GM12878 (cell line): ENCODE data around the gene EMILIN3. TPM values are rescaled to one million over a fixed set of nuclear protein-coding genes. Genes with fewer than 3 reads are reported as not detected.

Experiments
- ATAC-seq: fragments of 200-7000 bp; cut with Tn5 transposase; 3 replicates; pipeline ENCODE4 v1.9.1; 2020; ENCODE audit warnings: mild to moderate bottlenecking, moderate library complexity
- BruUV-seq: library from RNA; stranded (reverse); fragments of 400-500 nt; replicated peaks from 2 replicates; lab custom pipeline; 2021; lab: Mats Ljungman, UMichigan
- CTCF ChIA-PET: fragments of 300-600 bp; sonication (Branson Sonifier 250); formaldehyde crosslinking; extraction: SDS; loops from one replicate; lab custom pipeline; 2021; ENCODE audit warnings: inconsistent platforms; lab: Yijun Ruan, JAX
- POLR2A ChIA-PET: fragments of 350-600 bp; formaldehyde crosslinking; extraction: SDS; loops from one replicate; lab custom pipeline; 2021; ENCODE audit warnings: inconsistent platforms; lab: Charles Lee
- RAD21 ChIA-PET: fragments of 300-600 bp; sonication (Branson Sonifier 250); formaldehyde crosslinking; loops from one replicate; lab custom pipeline; 2023; ENCODE audit warnings: antibody characterized with exemption; ENCODE audit not compliant: unreplicated experiment; lab: Charles Lee
- SMC1A ChIA-PET: fragments of 300-600 bp; sonication (Branson Sonifier 250); formaldehyde crosslinking; loops from one replicate; lab custom pipeline; 2023; ENCODE audit not compliant: unreplicated experiment, uncharacterized antibody; lab: Charles Lee
- DNase-seq: peaks from one replicate; pipeline ENCODE4 v3.0.0-alpha.2; 2011; ENCODE audit warnings: low read depth, low spot score
- FAIRE-seq: peaks from 3 replicates; lab custom pipeline; 2011; peaks lifted over from hg19 to GRCh38; lab: Jason Lieb, UNC
- H2AFZ ChIP-seq: 2 replicates; pipeline ENCODE4 v1.6.0; 2011; ENCODE audit warnings: low read depth, low read length, control low read depth; ENCODE audit not compliant: control insufficient read depth
- H3K27ac ChIP-seq: 2 replicates; pipeline ENCODE4 v1.5.1; 2011; ENCODE audit warnings: control low read depth; ENCODE audit not compliant: control insufficient read depth, insufficient read depth
- H3K27me3 ChIP-seq, 2 experiments: replicated peaks in 1 of 2; 2 replicates each; pipeline versions ENCODE4 v1.6.0 to v1.6.1; 2011; ENCODE audit warnings: low read length in 1 of 2; ENCODE audit not compliant: control insufficient read depth in 2 of 2, insufficient read depth in 2 of 2
- H3K36me3 ChIP-seq, 2 experiments: 2 replicates each; pipeline ENCODE4 v1.5.1; 2011; ENCODE audit warnings: low read length in 1 of 2; ENCODE audit not compliant: control insufficient read depth in 2 of 2, insufficient read depth in 2 of 2
- H3K4me1 ChIP-seq: 2 replicates; pipeline ENCODE4 v1.6.1; 2011; ENCODE audit warnings: mild to moderate bottlenecking, low read length, moderate library complexity, mixed read lengths; ENCODE audit not compliant: control insufficient read depth, insufficient read depth
- H3K4me2 ChIP-seq: 2 replicates; pipeline ENCODE4 v1.6.0; 2011; ENCODE audit warnings: control low read depth; ENCODE audit not compliant: control insufficient read depth, insufficient read depth
- H3K4me3 ChIP-seq: fragments of 200-600 bp; sonication (generic); 2 replicates; pipeline ENCODE4 v1.5.1; 2016
- H3K79me2 ChIP-seq: 2 replicates; pipeline ENCODE4 v1.6.0; 2011; ENCODE audit warnings: low read length; ENCODE audit not compliant: control insufficient read depth, insufficient read depth
- H3K9ac ChIP-seq: 2 replicates; pipeline ENCODE4 v1.8.0; 2011; ENCODE audit warnings: low read length, control low read depth, mixed read lengths; ENCODE audit not compliant: control insufficient read depth, insufficient read depth
- H3K9me3 ChIP-seq: replicated peaks from 3 replicates; pipeline ENCODE4 v1.5.1; 2011; ENCODE audit warnings: mild to moderate bottlenecking, low read length; ENCODE audit not compliant: control insufficient read depth, insufficient read depth
- H4K20me1 ChIP-seq: 2 replicates; pipeline ENCODE4 v1.6.0; 2011; ENCODE audit not compliant: control insufficient read depth, insufficient read depth
- ASH2L ChIP-seq: fragments of 300-600, 200-600 bp; sonication (generic); IDR thresholded peaks from 2 replicates; pipeline ENCODE4 v1.6.1; 2017; ENCODE audit warnings: low read depth, mild to moderate bottlenecking, borderline replicate concordance
- E2F4 ChIP-seq: IDR thresholded peaks from 2 replicates; pipeline ENCODE4 v1.6.1; 2012; ENCODE audit warnings: low read depth, low read length, improper control_type of control experiment
- NFIC ChIP-seq: IDR thresholded peaks from 2 replicates; pipeline ENCODE4 v1.6.1; 2012; ENCODE audit warnings: low read depth, mild to moderate bottlenecking, inconsistent platforms, low read length, moderate library complexity
- STAT3 ChIP-seq: IDR thresholded peaks from 2 replicates; pipeline ENCODE4 v1.6.1; 2011; ENCODE audit warnings: low read depth, low read length, improper control_type of control experiment
- WRNIP1 ChIP-seq: IDR thresholded peaks from 2 replicates; pipeline ENCODE4 v1.6.1; 2011; ENCODE audit warnings: low read depth, low read length, improper control_type of control experiment, borderline replicate concordance
- WGBS: methylation state at CpG from one replicate; pipeline ENCODE4 v1.1.6; 2016; ENCODE audit warnings: low lambda C conversion rate; ENCODE audit not compliant: insufficient replicate concordance, insufficient coverage; ENCODE audit errors: missing lambda C conversion rate; 5-methylcytosine and 5-hydroxymethylcytosine counted together
- in situ Hi-C: fragments of 300-500 bp; cut with MboI; formaldehyde crosslinking; loops from 9 replicates; pipeline ENCODE4 v1.14.3; 2018; ENCODE audit warnings: mixed read lengths
- intact Hi-C: fragments of 100-400 bp; cut with micrococcal nuclease; formaldehyde crosslinking; loops from one replicate; pipeline ENCODE4 v1.14.2; 2022; ENCODE audit not compliant: unreplicated experiment
- polyA plus RNA-seq, 11 experiments: library from polyadenylated mRNA; depleted of rRNA in 4 of 11; unstranded in 6 of 11; stranded (reverse) in 5 of 11; fragments of >200 nt; fragmentation: Nextera tagmentation in 4 of 11; fragmentation: Illumina TruSeq in 1 of 11; extraction: Ambion mirVana in 4 of 11; extraction: Trizol in 1 of 11; gene quantifications; 1 replicate in 1 of 11; 2 replicates in 10 of 11; pipeline versions ENCODE4 v1.2.1 to v1.2.3, GENCODE V29; 2011 to 2016; ENCODE audit warnings: inconsistent platforms in 2 of 11, missing spikeins in 2 of 11, low read depth in 1 of 11
- total RNA-seq, 4 experiments: library from RNA; depleted of rRNA in 3 of 4; stranded (reverse); fragments of >200 nt in 3 of 4; fragmentation: Illumina TruSeq in 1 of 4; extraction: Trizol in 1 of 4; gene quantifications; 2 replicates each; pipeline versions ENCODE4 v1.2.1 to v1.2.3, GENCODE V29; 2013 to 2021

EMILIN3 gene
- total and polyA plus RNA-seq, 10 of the 15 experiments (the other 5 are each of a cell fraction or from before 2014, with no cell fraction given) = not detected

GRCh38 chr20:41330941-41331340, 35.7 kb downstream of the EMILIN3 start:
- Histone ChIP-seq H4K20me1 (no peaks in the 10 kb centered on the region), H3K4me3 (no peak overlapping the region)
- POLR2A ChIA-PET = no interaction called here
- TF ChIP-seq ASH2L = no peak
- TF ChIP-seq WRNIP1 = no peak
- no peak for TF ChIP-seq NFIC
- TF ChIP-seq STAT3 = no peak
- TF ChIP-seq, all 136 proteins: peak for 0
- no peak for FAIRE-seq
- ChIA-PET SMC1A (no interaction called here), CTCF (interaction anchor here (1.6 kb wide), 1 partner anchor 362 kb away, joined by 3 read pairs; no protein-coding TSS in a partner anchor), RAD21 (interaction anchor here (1.3 kb wide), 1 partner anchor 8 kb away, joined by 4 read pairs; no protein-coding TSS in a partner anchor)
- H3K9me3 ChIP-seq = no peaks in the 10 kb centered on the region
- intact Hi-C loops = no loop called here
- peaks cover 6% of the 10 kb centered on the region for H3K4me1 ChIP-seq
- no peaks in the 10 kb centered on the region for H3K27me3 ChIP-seq
- no peak overlapping the region for H3K9ac ChIP-seq
- in situ Hi-C loops = no loop called here
- no TSS peak for BruUV-seq
- H3K36me3 ChIP-seq = no peaks in the 10 kb centered on the region
- no peak for DNase-seq
- no peak overlapping the region for H2AFZ ChIP-seq
- ATAC-seq = no peak
- WGBS = 100% methylated on average over 1 of the region's 1 CpG
- no peaks in the 10 kb centered on the region for H3K79me2 ChIP-seq
- H3K4me2 ChIP-seq = no peak overlapping the region
- no peak overlapping the region for H3K27ac ChIP-seq

- no peak overlapping the region for H3K4me2 ChIP-seq
- H3K79me2 ChIP-seq = no peaks in the 10 kb centered on the region
- no peak overlapping the region for H3K9ac ChIP-seq
- CTCF ChIA-PET = interaction anchor here (0.7 to 1.6 kb wide), 5 partner anchors 9 to 361 kb away, joined by 3 to 9 read pairs (median 3); no protein-coding TSS in a partner anchor
- WGBS = 98% methylated on average over 5 of the region's 5 CpGs
- H3K27ac ChIP-seq = no peak overlapping the region
- RAD21 ChIA-PET = no interaction called here
- no TSS peak for BruUV-seq
- H4K20me1 ChIP-seq = no peaks in the 10 kb centered on the region
- POLR2A ChIA-PET = interaction anchor here (0.9 kb wide), 1 partner anchor 27 kb away, joined by 3 read pairs; no protein-coding TSS in a partner anchor
- H3K27me3 ChIP-seq = no peaks in the 10 kb centered on the region
- FAIRE-seq (no peak), DNase-seq (no peak), ATAC-seq (no peak)
- H3K4me1 ChIP-seq = peaks cover 6% of the 10 kb centered on the region
- in situ Hi-C loops = no loop called here
- H3K9me3 ChIP-seq = no peaks in the 10 kb centered on the region
- no peak overlapping the region for H3K4me3 ChIP-seq
- no peak for TF ChIP-seq E2F4
- H3K36me3 ChIP-seq = no peaks in the 10 kb centered on the region
- intact Hi-C loops = no loop called here
- SMC1A ChIA-PET = interaction anchor here (1.0 to 1.1 kb wide), 2 partner anchors 19 to 174 kb away, joined by 3 to 4 read pairs; no protein-coding TSS in a partner anchor
- H2AFZ ChIP-seq = no peak overlapping the region
Observed at GRCh38 chr20:41330343-41330720, 36.3 kb downstream of the EMILIN3 start.
